Liver (tissue), 3 donors: Measurements from ENCODE around the gene DPT.

Experiments used
- EGR1 ChIP-seq, 2 donors: IDR thresholded peaks; 2 replicates each; pipeline ENCODE4 v1.6.1; 2016 to 2018; ENCODE audit warnings: antibody characterized with exemption in 2 of 2, low read depth in 2 of 2
- FOXA2 ChIP-seq: IDR thresholded peaks from 2 replicates; pipeline ENCODE4 v1.6.1; 2016; ENCODE audit warnings: antibody characterized with exemption
- GABPA ChIP-seq, 2 donors: IDR thresholded peaks in 1 of 2; conservative IDR thresholded peaks in 1 of 2; 2 replicates each; pipeline ENCODE4 v1.6.1; 2016; ENCODE audit warnings: antibody characterized with exemption in 2 of 2, mild to moderate bottlenecking in 1 of 2, moderate library complexity in 1 of 2
- JUND ChIP-seq, 2 donors: IDR thresholded peaks; 2 replicates each; pipeline ENCODE4 v1.6.1; 2016; ENCODE audit warnings: antibody characterized with exemption in 2 of 2
- NR2F2 ChIP-seq: IDR thresholded peaks from 2 replicates; pipeline ENCODE4 v1.6.1; 2016; ENCODE audit warnings: antibody characterized with exemption
- RAD21 ChIP-seq, 2 donors: IDR thresholded peaks; 2 replicates each; pipeline ENCODE4 v1.6.1; 2016; ENCODE audit warnings: antibody characterized with exemption in 2 of 2, mild to moderate bottlenecking in 2 of 2
- SP1 ChIP-seq: IDR thresholded peaks from 2 replicates; pipeline ENCODE4 v1.6.1; 2018; ENCODE audit warnings: antibody characterized with exemption, mild to moderate bottlenecking
- TAF1 ChIP-seq: conservative IDR thresholded peaks from 2 replicates; pipeline ENCODE4 v1.6.1; 2016; ENCODE audit warnings: antibody characterized with exemption, mild to moderate bottlenecking
- YY1 ChIP-seq: IDR thresholded peaks from 2 replicates; pipeline ENCODE4 v1.6.1; 2016; ENCODE audit warnings: antibody characterized with exemption, mild to moderate bottlenecking
- TF ChIP-seq, protein P1 (sequence below): IDR thresholded peaks from 2 replicates; pipeline ENCODE4 v1.6.1; 2016; ENCODE audit warnings: antibody characterized with exemption
- TF ChIP-seq, protein P2 (sequence below): fragments of 150-350 bp; IDR thresholded peaks from 2 replicates; pipeline ENCODE4 v1.5.1; 2017; ENCODE audit warnings: improper control_type of control experiment, low read depth, low read length; ENCODE audit not compliant: missing input control
- TF ChIP-seq, protein P3 (sequence below): IDR thresholded peaks from 2 replicates; pipeline ENCODE4 v1.6.1; 2016; ENCODE audit warnings: antibody characterized with exemption, mild to moderate bottlenecking
- TF ChIP-seq, protein P4 (sequence below): IDR thresholded peaks from 2 replicates; pipeline ENCODE4 v1.6.1; 2016; ENCODE audit warnings: antibody characterized with exemption
- TF ChIP-seq, protein P5 (sequence below): IDR thresholded peaks from 2 replicates; pipeline ENCODE4 v1.6.1; 2016; ENCODE audit warnings: antibody characterized with exemption
- donor health status: healthy.
- donor health status: healthy.

DNA sequence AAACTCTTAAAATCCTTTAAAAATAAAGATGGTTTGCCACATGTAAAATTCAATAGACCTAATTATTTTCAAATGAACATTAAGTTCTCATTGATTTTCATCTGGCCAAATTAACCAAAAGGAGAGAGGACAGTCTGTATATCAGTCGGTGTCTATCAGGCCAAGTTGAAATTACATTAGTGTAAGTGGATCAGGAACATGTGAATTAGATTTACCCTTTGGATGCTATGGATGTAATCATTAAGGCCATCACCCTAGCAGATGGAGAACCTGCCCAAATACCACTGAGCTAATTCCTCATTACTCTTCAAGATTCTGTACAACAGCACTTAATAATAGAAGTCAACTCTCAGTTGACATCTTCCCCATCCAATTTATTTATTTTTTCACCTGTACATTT lies 29.5 kb upstream of the DPT start:
- TF ChIP-seq, protein P1, sequence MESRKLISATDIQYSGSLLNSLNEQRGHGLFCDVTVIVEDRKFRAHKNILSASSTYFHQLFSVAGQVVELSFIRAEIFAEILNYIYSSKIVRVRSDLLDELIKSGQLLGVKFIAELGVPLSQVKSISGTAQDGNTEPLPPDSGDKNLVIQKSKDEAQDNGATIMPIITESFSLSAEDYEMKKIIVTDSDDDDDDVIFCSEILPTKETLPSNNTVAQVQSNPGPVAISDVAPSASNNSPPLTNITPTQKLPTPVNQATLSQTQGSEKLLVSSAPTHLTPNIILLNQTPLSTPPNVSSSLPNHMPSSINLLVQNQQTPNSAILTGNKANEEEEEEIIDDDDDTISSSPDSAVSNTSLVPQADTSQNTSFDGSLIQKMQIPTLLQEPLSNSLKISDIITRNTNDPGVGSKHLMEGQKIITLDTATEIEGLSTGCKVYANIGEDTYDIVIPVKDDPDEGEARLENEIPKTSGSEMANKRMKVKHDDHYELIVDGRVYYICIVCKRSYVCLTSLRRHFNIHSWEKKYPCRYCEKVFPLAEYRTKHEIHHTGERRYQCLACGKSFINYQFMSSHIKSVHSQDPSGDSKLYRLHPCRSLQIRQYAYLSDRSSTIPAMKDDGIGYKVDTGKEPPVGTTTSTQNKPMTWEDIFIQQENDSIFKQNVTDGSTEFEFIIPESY, result no peak
- TF ChIP-seq, protein P2, sequence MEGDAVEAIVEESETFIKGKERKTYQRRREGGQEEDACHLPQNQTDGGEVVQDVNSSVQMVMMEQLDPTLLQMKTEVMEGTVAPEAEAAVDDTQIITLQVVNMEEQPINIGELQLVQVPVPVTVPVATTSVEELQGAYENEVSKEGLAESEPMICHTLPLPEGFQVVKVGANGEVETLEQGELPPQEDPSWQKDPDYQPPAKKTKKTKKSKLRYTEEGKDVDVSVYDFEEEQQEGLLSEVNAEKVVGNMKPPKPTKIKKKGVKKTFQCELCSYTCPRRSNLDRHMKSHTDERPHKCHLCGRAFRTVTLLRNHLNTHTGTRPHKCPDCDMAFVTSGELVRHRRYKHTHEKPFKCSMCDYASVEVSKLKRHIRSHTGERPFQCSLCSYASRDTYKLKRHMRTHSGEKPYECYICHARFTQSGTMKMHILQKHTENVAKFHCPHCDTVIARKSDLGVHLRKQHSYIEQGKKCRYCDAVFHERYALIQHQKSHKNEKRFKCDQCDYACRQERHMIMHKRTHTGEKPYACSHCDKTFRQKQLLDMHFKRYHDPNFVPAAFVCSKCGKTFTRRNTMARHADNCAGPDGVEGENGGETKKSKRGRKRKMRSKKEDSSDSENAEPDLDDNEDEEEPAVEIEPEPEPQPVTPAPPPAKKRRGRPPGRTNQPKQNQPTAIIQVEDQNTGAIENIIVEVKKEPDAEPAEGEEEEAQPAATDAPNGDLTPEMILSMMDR, result no peak
- TF ChIP-seq, protein P3, sequence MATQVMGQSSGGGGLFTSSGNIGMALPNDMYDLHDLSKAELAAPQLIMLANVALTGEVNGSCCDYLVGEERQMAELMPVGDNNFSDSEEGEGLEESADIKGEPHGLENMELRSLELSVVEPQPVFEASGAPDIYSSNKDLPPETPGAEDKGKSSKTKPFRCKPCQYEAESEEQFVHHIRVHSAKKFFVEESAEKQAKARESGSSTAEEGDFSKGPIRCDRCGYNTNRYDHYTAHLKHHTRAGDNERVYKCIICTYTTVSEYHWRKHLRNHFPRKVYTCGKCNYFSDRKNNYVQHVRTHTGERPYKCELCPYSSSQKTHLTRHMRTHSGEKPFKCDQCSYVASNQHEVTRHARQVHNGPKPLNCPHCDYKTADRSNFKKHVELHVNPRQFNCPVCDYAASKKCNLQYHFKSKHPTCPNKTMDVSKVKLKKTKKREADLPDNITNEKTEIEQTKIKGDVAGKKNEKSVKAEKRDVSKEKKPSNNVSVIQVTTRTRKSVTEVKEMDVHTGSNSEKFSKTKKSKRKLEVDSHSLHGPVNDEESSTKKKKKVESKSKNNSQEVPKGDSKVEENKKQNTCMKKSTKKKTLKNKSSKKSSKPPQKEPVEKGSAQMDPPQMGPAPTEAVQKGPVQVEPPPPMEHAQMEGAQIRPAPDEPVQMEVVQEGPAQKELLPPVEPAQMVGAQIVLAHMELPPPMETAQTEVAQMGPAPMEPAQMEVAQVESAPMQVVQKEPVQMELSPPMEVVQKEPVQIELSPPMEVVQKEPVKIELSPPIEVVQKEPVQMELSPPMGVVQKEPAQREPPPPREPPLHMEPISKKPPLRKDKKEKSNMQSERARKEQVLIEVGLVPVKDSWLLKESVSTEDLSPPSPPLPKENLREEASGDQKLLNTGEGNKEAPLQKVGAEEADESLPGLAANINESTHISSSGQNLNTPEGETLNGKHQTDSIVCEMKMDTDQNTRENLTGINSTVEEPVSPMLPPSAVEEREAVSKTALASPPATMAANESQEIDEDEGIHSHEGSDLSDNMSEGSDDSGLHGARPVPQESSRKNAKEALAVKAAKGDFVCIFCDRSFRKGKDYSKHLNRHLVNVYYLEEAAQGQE, result no peak
- TF ChIP-seq, protein P4, sequence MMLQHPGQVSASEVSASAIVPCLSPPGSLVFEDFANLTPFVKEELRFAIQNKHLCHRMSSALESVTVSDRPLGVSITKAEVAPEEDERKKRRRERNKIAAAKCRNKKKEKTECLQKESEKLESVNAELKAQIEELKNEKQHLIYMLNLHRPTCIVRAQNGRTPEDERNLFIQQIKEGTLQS, result no peak
- TF ChIP-seq JUND (IDR thresholded peaks at IDR 0.05) (no peak), RAD21 (IDR thresholded peaks at IDR 0.05) (no peak), SP1 (no peak), FOXA2 (no peak), TAF1 (no peak), GABPA (IDR thresholded peaks at IDR 0.05 in 1 of 2, conservative IDR thresholded peaks at IDR 0.05 in 1 of 2) (no peak), NR2F2 (no peak), YY1 (no peak), EGR1 (IDR thresholded peaks at IDR 0.05; ENCODE audit: low read depth in 2 of 2) (no peak)
- TF ChIP-seq, protein P5, sequence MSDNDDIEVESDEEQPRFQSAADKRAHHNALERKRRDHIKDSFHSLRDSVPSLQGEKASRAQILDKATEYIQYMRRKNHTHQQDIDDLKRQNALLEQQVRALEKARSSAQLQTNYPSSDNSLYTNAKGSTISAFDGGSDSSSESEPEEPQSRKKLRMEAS, result no peak
